ENCODE results near the gene VEGFC.

The VEGFC gene

GRCh38 chr4:176708771-176709311 is 83.9 kb downstream of the VEGFC start:
- DNase-seq (ENCODE audit: low read depth, low spot score), result no peak
- ChIA-PET POLR2A (no interaction called here), CTCF (interaction anchor here (0.7 to 2.5 kb wide), 3 partner anchors 331 to 339 kb away, joined by 3 to 7 read pairs (median 3); no protein-coding TSS in a partner anchor)
- H3K4me3 ChIP-seq (ENCODE audit: low read depth, low read length), result no peak overlapping the region
- TF ChIP-seq CTCF (IDR thresholded peaks at IDR 0.05; ENCODE audit: insufficient read depth, low read length, missing control alignments), result no peak

GRCh38 chr4:176690716-176691115 is 102.0 kb downstream of the VEGFC start:
- no peak for DNase-seq (ENCODE audit: low read depth, low spot score)
- no peak for TF ChIP-seq CTCF (IDR thresholded peaks at IDR 0.05; ENCODE audit: insufficient read depth, low read length, missing control alignments)
- CTCF ChIA-PET, result no interaction called here
- POLR2A ChIA-PET, result no interaction called here
- H3K4me3 ChIP-seq (ENCODE audit: low read depth, low read length), result no peak overlapping the region

GRCh38 chr4:176680668-176681180 is 112.0 kb downstream of the VEGFC start:
- TF ChIP-seq CTCF (IDR thresholded peaks at IDR 0.05; ENCODE audit: insufficient read depth, low read length, missing control alignments), result no peak
- ChIA-PET POLR2A (no interaction called here), CTCF (no interaction called here)
- no peak overlapping the region for H3K4me3 ChIP-seq (ENCODE audit: low read depth, low read length)
- no peak for DNase-seq (ENCODE audit: low read depth, low spot score)

- ChIA-PET CTCF (interaction anchor here (2.3 to 5.4 kb wide), 2 partner anchors 299 to 371 kb away, joined by 6 to 23 read pairs; no protein-coding TSS in a partner anchor), POLR2A (interaction anchor here (1.1 kb wide), 1 partner anchor 11 kb away, joined by 3 read pairs; no protein-coding TSS in a partner anchor)
- TF ChIP-seq CTCF (IDR thresholded peaks at IDR 0.05; ENCODE audit: insufficient read depth, low read length, missing control alignments), result no peak
- DNase-seq (ENCODE audit: low read depth, low spot score), result no peak
- no peak overlapping the region for H3K4me3 ChIP-seq (ENCODE audit: low read depth, low read length)
Observed at GRCh38 chr4:176676901-176677300, 115.8 kb downstream of the VEGFC start.

DNA sequence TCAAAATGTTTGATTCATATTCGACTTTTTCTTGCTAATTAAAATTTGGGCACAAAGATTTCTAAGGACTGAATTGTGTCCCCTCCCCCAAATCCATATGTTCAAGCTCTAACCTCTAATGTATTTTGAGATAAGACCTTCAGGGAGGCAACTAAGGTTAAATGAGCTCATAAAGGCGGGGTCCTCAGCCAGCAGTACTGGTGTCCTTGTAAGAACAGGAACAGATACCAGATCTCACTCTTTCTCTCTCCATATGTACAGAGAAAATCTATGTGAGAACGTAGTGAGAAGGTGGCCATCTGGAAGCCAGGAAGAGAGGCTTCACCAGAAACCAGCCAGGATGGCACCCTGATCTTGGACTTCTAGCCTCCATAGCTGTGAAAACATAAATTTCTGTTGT is 116.9 kb downstream of the VEGFC start:
- H3K4me3 ChIP-seq (ENCODE audit: low read depth, low read length), result no peak overlapping the region
- DNase-seq (ENCODE audit: low read depth, low spot score), result no peak
- ChIA-PET CTCF (interaction anchor here (1.4 to 5.4 kb wide), 3 partner anchors 11 to 372 kb away, joined by 4 to 23 read pairs (median 6); no protein-coding TSS in a partner anchor), POLR2A (interaction anchor here (1.1 kb wide), 1 partner anchor 10 kb away, joined by 3 read pairs; no protein-coding TSS in a partner anchor)
- TF ChIP-seq CTCF (IDR thresholded peaks at IDR 0.05; ENCODE audit: insufficient read depth, low read length, missing control alignments), result no peak

- no peak overlapping the region for H3K4me3 ChIP-seq (ENCODE audit: low read depth, low read length)
- no peak for DNase-seq (ENCODE audit: low read depth, low spot score)
- POLR2A ChIA-PET, result no interaction called here
- CTCF ChIA-PET, result no interaction called here
- TF ChIP-seq CTCF (IDR thresholded peaks at IDR 0.05; ENCODE audit: insufficient read depth, low read length, missing control alignments), result no peak
Observed at GRCh38 chr4:176671532-176671931, 121.2 kb downstream of the VEGFC start.

All from AG04449 (cell line).